Cardiac muscle cell (in vitro differentiated cells and primary cell): Measurements from ENCODE around the gene WDR1. TPM values are rescaled to one million over a fixed set of nuclear protein-coding genes. Genes with fewer than 3 reads are reported as not detected.

Experiments used
- DNase-seq, 2 donors: peaks; one replicate each; pipeline versions ENCODE4 v3.0.0 to v3.0.0-alpha.2; 2010 to 2017; ENCODE audit warnings: low read depth in 1 of 2, low spot score in 1 of 2
- H3K27ac ChIP-seq: fragments of 200-600 bp; sonication (generic); 2 replicates; pipeline ENCODE4 v1.5.1; 2016
- H3K27me3 ChIP-seq: fragments of 200-600 bp; sonication (generic); 2 replicates; pipeline ENCODE4 v1.6.0; 2016; ENCODE audit warnings: control low read depth
- H3K36me3 ChIP-seq: fragments of 200-600 bp; sonication (generic); 2 replicates; pipeline ENCODE4 v1.5.1; 2016; ENCODE audit warnings: control low read depth
- H3K4me1 ChIP-seq: fragments of 200-600 bp; sonication (generic); 2 replicates; pipeline ENCODE4 v1.8.1; 2017; ENCODE audit warnings: low read depth, mild to moderate bottlenecking, mixed run types
- H3K4me3 ChIP-seq: fragments of 200-600 bp; sonication (generic); 2 replicates; pipeline ENCODE4 v1.5.1; 2016; ENCODE audit warnings: mild to moderate bottlenecking
- H3K9me3 ChIP-seq: fragments of 200-600 bp; sonication (generic); 2 replicates; pipeline ENCODE4 v1.5.1; 2017; ENCODE audit warnings: low read depth, mild to moderate bottlenecking, control low read depth
- polyA plus RNA-seq: library from polyadenylated mRNA; unstranded; fragments of >200 nt; fragmentation: Nextera tagmentation; extraction: Ambion mirVana; gene quantifications from 2 replicates; pipeline ENCODE4 v1.2.1, GENCODE V29; 2016
- total RNA-seq: library from RNA; depleted of rRNA; stranded (reverse); fragments of >200 nt; gene quantifications from 2 replicates; pipeline ENCODE4 v1.2.3, GENCODE V29; 2016
- TF ChIP-seq, protein P1 (sequence below): IDR thresholded peaks from 2 replicates; pipeline ENCODE4 v1.5.1; 2012; ENCODE audit warnings: low read depth, mild to moderate bottlenecking, low read length

The WDR1 gene
- total and polyA plus RNA-seq, 2 experiments from 2014 or later, result 198 to 347 TPM

DNA sequence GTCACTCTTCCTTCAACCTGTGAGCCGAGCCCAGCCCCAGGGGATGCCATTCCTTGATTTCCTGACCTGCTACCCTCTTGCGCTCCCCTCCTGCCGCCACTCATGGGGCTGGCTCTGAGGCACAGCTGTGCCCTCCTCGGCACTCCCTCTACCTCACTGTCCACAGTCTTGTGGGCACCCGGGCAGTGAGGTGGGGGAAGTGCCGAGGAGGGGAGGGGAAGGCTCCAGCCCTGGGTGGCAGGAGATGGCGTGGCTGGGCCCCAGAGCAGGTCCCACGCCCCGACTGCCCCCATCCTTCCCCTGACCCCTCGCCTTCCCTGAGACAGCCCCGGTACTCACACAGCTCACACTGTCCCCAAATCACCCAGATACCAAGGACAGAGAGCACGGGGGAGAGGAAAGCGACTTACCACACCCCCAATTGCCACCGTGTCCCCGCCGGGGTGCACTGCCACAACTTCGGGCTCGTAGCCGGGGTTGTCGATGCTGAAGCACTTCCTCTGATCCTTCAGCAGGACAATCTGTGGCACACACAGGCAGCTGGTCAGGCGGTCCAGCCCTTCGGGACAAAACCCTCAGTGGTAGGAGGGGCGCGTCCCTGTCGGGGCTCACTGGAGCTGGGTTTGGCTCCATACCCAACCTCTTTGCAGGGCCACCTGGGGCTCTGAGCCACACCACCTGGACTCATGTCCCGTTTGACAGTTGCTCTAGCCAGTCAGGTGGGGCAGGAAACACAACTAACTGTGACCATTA lies 37.9 kb downstream of the WDR1 start:
- Histone ChIP-seq H3K9me3 (no peaks in the 10 kb centered on the region), H3K4me1 (no peaks in the 10 kb centered on the region), H3K27ac (peak overlapping the region; percentile 71), H3K27me3 (no peaks in the 10 kb centered on the region), H3K4me3 (no peak overlapping the region), H3K36me3 (peaks cover 88% of the 10 kb centered on the region)
- TF ChIP-seq, protein P1, sequence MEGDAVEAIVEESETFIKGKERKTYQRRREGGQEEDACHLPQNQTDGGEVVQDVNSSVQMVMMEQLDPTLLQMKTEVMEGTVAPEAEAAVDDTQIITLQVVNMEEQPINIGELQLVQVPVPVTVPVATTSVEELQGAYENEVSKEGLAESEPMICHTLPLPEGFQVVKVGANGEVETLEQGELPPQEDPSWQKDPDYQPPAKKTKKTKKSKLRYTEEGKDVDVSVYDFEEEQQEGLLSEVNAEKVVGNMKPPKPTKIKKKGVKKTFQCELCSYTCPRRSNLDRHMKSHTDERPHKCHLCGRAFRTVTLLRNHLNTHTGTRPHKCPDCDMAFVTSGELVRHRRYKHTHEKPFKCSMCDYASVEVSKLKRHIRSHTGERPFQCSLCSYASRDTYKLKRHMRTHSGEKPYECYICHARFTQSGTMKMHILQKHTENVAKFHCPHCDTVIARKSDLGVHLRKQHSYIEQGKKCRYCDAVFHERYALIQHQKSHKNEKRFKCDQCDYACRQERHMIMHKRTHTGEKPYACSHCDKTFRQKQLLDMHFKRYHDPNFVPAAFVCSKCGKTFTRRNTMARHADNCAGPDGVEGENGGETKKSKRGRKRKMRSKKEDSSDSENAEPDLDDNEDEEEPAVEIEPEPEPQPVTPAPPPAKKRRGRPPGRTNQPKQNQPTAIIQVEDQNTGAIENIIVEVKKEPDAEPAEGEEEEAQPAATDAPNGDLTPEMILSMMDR, result no peak
- no peak for DNase-seq

DNA sequence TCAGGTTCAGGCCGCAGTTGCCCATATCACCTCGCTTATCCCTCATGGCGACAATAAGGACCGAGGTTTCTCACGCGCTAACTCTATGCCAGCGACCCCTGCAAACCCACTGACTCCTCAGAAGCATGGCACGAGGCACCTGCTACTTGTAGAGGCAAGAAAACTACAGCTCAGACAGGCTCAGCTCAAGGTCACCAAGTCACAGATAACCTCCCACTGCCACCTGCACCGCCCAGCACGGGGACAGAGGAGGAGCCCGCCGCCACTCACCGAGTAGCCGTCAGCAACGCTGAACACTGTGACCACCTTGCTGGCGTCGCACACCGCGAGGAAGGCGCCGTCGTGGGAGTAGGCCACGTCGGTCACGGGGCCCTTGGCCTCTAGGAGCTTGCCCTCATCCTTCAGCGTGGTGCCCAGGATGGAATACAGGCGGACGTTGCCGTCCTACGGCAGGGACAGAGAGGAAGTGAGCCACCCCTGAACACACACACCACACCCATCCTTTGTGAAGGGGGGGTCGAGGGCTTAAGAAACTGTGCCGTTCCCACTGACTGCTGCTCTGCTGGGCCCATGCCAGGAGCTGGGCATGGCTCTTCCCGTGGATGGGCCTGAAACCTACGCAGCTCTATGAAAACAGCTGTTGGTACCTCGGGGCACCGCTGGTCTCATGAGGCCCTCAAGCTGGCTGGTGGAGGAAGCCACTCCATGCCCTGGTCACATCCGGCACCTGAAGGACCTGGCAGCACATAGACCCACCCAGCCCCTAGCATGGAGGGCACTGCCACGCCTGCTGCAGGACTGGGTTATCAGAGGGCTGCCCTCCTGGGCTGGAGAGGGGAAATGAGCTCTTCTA lies 38.9 kb downstream of the WDR1 start:
- TF ChIP-seq, protein P1, result no peak
- Histone ChIP-seq H3K36me3 (peaks cover 85% of the 10 kb centered on the region), H3K9me3 (no peaks in the 10 kb centered on the region), H3K4me3 (no peak overlapping the region), H3K27ac (peak overlapping the region; percentile 71), H3K27me3 (no peaks in the 10 kb centered on the region), H3K4me1 (no peaks in the 10 kb centered on the region)
- no peak for DNase-seq

DNA sequence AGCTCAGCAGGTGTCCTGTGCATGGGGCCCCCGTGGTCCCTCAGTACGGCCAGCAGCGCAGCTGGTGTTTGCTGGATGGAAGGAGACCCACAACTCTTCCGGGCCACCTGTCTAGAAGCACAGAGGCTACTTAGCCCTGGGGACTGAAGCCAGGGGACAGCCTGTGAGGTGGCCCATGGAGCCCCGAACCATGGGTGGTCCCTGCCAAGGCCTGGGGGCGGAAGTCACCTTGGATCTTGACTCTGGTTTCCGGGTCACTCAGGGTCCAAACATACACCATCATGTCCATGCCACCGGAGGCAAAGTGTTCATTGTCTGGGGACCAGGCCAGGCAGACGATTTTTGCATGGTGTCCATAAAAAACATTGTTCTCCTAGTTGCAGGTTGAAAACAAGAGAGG lies 39.5 kb downstream of the WDR1 start:
- no peaks in the 10 kb centered on the region for H3K4me1 ChIP-seq
- TF ChIP-seq, protein P1, result no peak
- peaks cover 79% of the 10 kb centered on the region for H3K36me3 ChIP-seq
- no peaks in the 10 kb centered on the region for H3K9me3 ChIP-seq
- H3K27me3 ChIP-seq, result no peaks in the 10 kb centered on the region
- no peak overlapping the region for H3K4me3 ChIP-seq
- peak overlapping the region; percentile 71 for H3K27ac ChIP-seq
- no peak for DNase-seq

DNA sequence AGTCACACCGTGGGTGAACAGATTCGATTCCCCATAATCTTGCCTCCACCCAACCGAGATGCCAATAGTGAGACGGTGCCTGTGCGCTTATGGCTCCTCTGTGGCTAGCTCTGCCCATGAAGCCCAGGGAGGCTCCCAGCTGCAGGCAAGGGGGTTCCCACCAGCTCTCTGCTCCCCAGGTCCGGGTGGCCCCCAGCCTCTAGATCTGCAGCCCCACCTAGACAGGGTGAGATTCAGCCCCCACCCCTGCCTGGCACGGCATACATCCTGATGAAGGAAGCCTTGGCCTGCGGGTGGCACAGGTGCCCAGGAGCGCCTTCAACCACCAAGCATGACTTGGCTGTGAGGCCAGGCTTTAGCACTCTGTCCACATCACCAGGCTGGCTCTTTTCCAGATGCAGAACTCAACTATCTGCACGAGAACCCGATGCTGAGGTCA lies 40.6 kb downstream of the WDR1 start:
- Histone ChIP-seq H3K9me3 (no peaks in the 10 kb centered on the region), H3K27ac (peak overlapping the region; percentile 71), H3K4me3 (no peak overlapping the region), H3K27me3 (no peaks in the 10 kb centered on the region), H3K4me1 (no peaks in the 10 kb centered on the region), H3K36me3 (peaks cover 69% of the 10 kb centered on the region)
- no peak for DNase-seq
- TF ChIP-seq, protein P1, result no peak

DNA sequence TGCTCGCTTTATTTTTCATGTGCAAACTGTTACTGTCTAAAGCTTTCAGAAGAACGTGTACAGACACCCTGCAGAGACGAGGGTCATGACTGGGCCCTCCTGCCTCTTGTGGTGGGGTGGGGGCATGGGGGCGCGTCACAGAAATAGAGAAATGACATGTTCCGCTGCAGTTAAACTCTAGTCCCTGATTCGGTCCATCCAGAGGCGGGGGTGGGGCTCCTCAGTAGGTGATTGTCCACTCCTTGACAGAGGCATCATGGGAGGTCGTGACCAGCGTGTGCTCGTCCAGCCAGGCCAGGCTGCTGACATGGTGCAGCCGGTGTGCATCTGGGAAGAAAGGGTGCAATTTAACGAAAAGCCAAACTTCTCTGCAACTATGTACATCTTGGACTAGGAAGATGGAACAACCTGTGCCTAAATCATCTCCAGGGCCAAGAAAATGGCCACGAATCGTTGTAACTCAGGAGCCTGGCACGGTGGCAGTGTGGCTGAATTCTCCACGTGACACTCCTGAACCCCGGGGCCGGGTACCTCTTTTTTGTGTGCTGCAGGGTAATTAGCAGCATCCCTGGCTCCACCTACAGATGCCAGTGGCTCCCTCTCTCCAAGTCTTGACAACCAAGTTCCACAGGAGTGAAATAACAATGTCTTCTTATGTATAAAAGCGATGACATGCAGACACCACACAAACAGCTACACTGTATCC lies 41.3 kb downstream of the WDR1 start:
- Histone ChIP-seq H3K27me3 (no peaks in the 10 kb centered on the region), H3K4me1 (no peaks in the 10 kb centered on the region), H3K36me3 (peaks cover 63% of the 10 kb centered on the region), H3K9me3 (no peaks in the 10 kb centered on the region), H3K27ac (peak overlapping the region; percentile 71), H3K4me3 (no peak overlapping the region)
- no peak for DNase-seq
- TF ChIP-seq, protein P1, result no peak
